Mesendoderm (in vitro differentiated cells): ENCODE measurements around the gene AP1G2.

Experiments used
- DNase-seq: peaks from one replicate; pipeline ENCODE4 v3.0.0; 2013
- H2AK5ac ChIP-seq: 2 replicates; pipeline ENCODE4 v1.6.1; 2013; ENCODE audit warnings: low read length, inconsistent platforms
- H2BK120ac ChIP-seq: 2 replicates; pipeline ENCODE4 v1.6.1; 2013; ENCODE audit warnings: low read depth, mild to moderate bottlenecking, low read length, moderate library complexity, mixed read lengths
- H2BK15ac ChIP-seq: replicated peaks from 2 replicates; pipeline ENCODE4 v1.6.1; 2013; ENCODE audit warnings: low read depth, mild to moderate bottlenecking, moderate library complexity
- H2BK5ac ChIP-seq: 2 replicates; pipeline ENCODE4 v1.6.1; 2013; ENCODE audit warnings: low read length, inconsistent platforms
- H3K18ac ChIP-seq: 2 replicates; pipeline ENCODE4 v1.6.1; 2013; ENCODE audit warnings: mild to moderate bottlenecking, low read length, mixed read lengths
- H3K23ac ChIP-seq: one replicate; pipeline ENCODE4 v1.6.1; 2013; ENCODE audit warnings: low read length
- H3K27ac ChIP-seq: 2 replicates; pipeline ENCODE4 v1.5.1; 2013; ENCODE audit warnings: low read depth, mild to moderate bottlenecking, inconsistent platforms, low read length, moderate library complexity
- H3K27me3 ChIP-seq: 2 replicates; pipeline ENCODE4 v1.6.1; 2013; ENCODE audit warnings: low read length, control low read depth, mild to moderate bottlenecking, inconsistent platforms; ENCODE audit not compliant: insufficient read depth, poor library complexity
- H3K36me3 ChIP-seq: 2 replicates; pipeline ENCODE4 v1.6.1; 2013; ENCODE audit warnings: low read length, inconsistent platforms; ENCODE audit not compliant: control insufficient read depth, insufficient read depth
- H3K4ac ChIP-seq: one replicate; pipeline ENCODE4 v1.6.1; 2013; ENCODE audit warnings: low read depth, mild to moderate bottlenecking, low read length, moderate library complexity
- H3K4me1 ChIP-seq: 2 replicates; pipeline ENCODE4 v1.6.1; 2013; ENCODE audit warnings: low read depth, low read length, inconsistent platforms; ENCODE audit not compliant: control insufficient read depth
- H3K4me2 ChIP-seq: 2 replicates; pipeline ENCODE4 v1.6.1; 2013; ENCODE audit warnings: low read length
- H3K4me3 ChIP-seq: 2 replicates; pipeline ENCODE4 v1.5.1; 2013; ENCODE audit warnings: mild to moderate bottlenecking, low read length
- H3K56ac ChIP-seq: one replicate; pipeline ENCODE4 v1.6.1; 2013; ENCODE audit warnings: low read length
- H3K79me1 ChIP-seq: 2 replicates; pipeline ENCODE4 v1.6.1; 2013; ENCODE audit warnings: low read length, inconsistent platforms
- H3K79me2 ChIP-seq: 2 replicates; pipeline ENCODE4 v1.6.1; 2013; ENCODE audit warnings: mild to moderate bottlenecking, low read length; ENCODE audit not compliant: control insufficient read depth, insufficient read depth
- H3K9ac ChIP-seq: 2 replicates; pipeline ENCODE4 v1.6.1; 2013; ENCODE audit warnings: low read length, inconsistent platforms
- H4K5ac ChIP-seq: one replicate; pipeline ENCODE4 v1.6.1; 2013; ENCODE audit warnings: low read length
- H4K8ac ChIP-seq: one replicate; pipeline ENCODE4 v1.6.1; 2013; ENCODE audit warnings: low read depth, mild to moderate bottlenecking, control low read depth, low read length, moderate library complexity
- WGBS: extraction: QIAGEN DNeasy Blood & Tissue Kit; methylation state at CpG from one replicate; pipeline ENCODE4 v1.1.7; 2013; ENCODE audit warnings: low lambda C conversion rate, missing lambda C conversion rate; ENCODE audit not compliant: insufficient coverage; ENCODE audit errors: extremely low coverage; 5-methylcytosine and 5-hydroxymethylcytosine counted together

Gene AP1G2

GRCh38 chr14:23535943-23536342 lies 31.6 kb downstream of the AP1G2 start:
- Histone ChIP-seq H3K79me1 (no peaks in the 10 kb centered on the region), H3K27me3 (no peaks in the 10 kb centered on the region), H3K4ac (no peak overlapping the region), H3K56ac (peak overlapping the region; percentile 17), H3K4me2 (no peak overlapping the region), H4K8ac (no peak overlapping the region), H4K5ac (no peak overlapping the region), H2AK5ac (no peak overlapping the region), H3K27ac (no peak overlapping the region), H3K9ac (no peak overlapping the region), H3K4me1 (peaks cover 14% of the 10 kb centered on the region), H3K18ac (no peak overlapping the region), H2BK120ac (no peak overlapping the region), H3K23ac (no peak overlapping the region), H3K79me2 (no peaks in the 10 kb centered on the region), H3K36me3 (no peaks in the 10 kb centered on the region), H3K4me3 (no peak overlapping the region), H2BK15ac (no peak overlapping the region), H2BK5ac (no peak overlapping the region)
- WGBS = no CpG with 5 or more reads among the region's 4 CpGs
- DNase-seq = no peak

GRCh38 chr14:23533652-23534435 lies 33.7 kb downstream of the AP1G2 start:
- no peak for DNase-seq
- Histone ChIP-seq H3K36me3 (no peaks in the 10 kb centered on the region), H2BK5ac (no peak overlapping the region), H3K4ac (no peak overlapping the region), H3K56ac (no peak overlapping the region), H3K23ac (no peak overlapping the region), H3K4me3 (no peak overlapping the region), H4K8ac (no peak overlapping the region), H3K27me3 (no peaks in the 10 kb centered on the region), H3K4me1 (peaks cover 8% of the 10 kb centered on the region), H3K79me1 (no peaks in the 10 kb centered on the region), H3K9ac (no peak overlapping the region), H3K18ac (no peak overlapping the region), H4K5ac (no peak overlapping the region), H3K27ac (no peak overlapping the region), H2BK120ac (no peak overlapping the region), H2BK15ac (no peak overlapping the region), H2AK5ac (no peak overlapping the region), H3K4me2 (no peak overlapping the region), H3K79me2 (no peaks in the 10 kb centered on the region)
- WGBS = no CpG with 5 or more reads among the region's 16 CpGs

GRCh38 chr14:23532658-23533057 lies 34.9 kb downstream of the AP1G2 start:
- Histone ChIP-seq H3K79me2 (no peaks in the 10 kb centered on the region), H3K4me3 (no peak overlapping the region), H3K79me1 (no peaks in the 10 kb centered on the region), H3K27me3 (no peaks in the 10 kb centered on the region), H3K4me2 (no peak overlapping the region), H3K9ac (no peak overlapping the region), H3K4me1 (peaks cover 1% of the 10 kb centered on the region), H3K36me3 (no peaks in the 10 kb centered on the region), H2AK5ac (no peak overlapping the region), H3K56ac (no peak overlapping the region), H4K8ac (no peak overlapping the region), H3K27ac (no peak overlapping the region), H2BK120ac (no peak overlapping the region), H2BK15ac (no peak overlapping the region), H3K18ac (no peak overlapping the region), H3K23ac (no peak overlapping the region), H4K5ac (no peak overlapping the region), H2BK5ac (no peak overlapping the region), H3K4ac (no peak overlapping the region)
- DNase-seq = no peak
- WGBS = no CpG with 5 or more reads among the region's 7 CpGs

GRCh38 chr14:23531391-23531790 lies 36.2 kb downstream of the AP1G2 start:
- Histone ChIP-seq H3K79me2 (no peaks in the 10 kb centered on the region), H3K4me3 (no peak overlapping the region), H3K79me1 (no peaks in the 10 kb centered on the region), H4K5ac (no peak overlapping the region), H3K23ac (no peak overlapping the region), H3K56ac (no peak overlapping the region), H4K8ac (no peak overlapping the region), H3K4ac (no peak overlapping the region), H3K18ac (no peak overlapping the region), H3K36me3 (no peaks in the 10 kb centered on the region), H2BK15ac (no peak overlapping the region), H3K27me3 (no peaks in the 10 kb centered on the region), H3K4me1 (no peaks in the 10 kb centered on the region), H3K27ac (no peak overlapping the region), H3K9ac (no peak overlapping the region), H2AK5ac (no peak overlapping the region), H2BK120ac (no peak overlapping the region), H2BK5ac (no peak overlapping the region), H3K4me2 (no peak overlapping the region)
- WGBS = no CpG with 5 or more reads among the region's 12 CpGs
- no peak for DNase-seq

- Histone ChIP-seq H3K56ac (no peak overlapping the region), H4K8ac (no peak overlapping the region), H2AK5ac (no peak overlapping the region), H3K79me1 (no peaks in the 10 kb centered on the region), H2BK5ac (no peak overlapping the region), H3K18ac (no peak overlapping the region), H3K79me2 (no peaks in the 10 kb centered on the region), H3K27me3 (no peaks in the 10 kb centered on the region), H3K4me3 (no peak overlapping the region), H4K5ac (no peak overlapping the region), H3K4me2 (no peak overlapping the region), H2BK15ac (no peak overlapping the region), H2BK120ac (no peak overlapping the region), H3K9ac (no peak overlapping the region), H3K36me3 (no peaks in the 10 kb centered on the region), H3K4ac (no peak overlapping the region), H3K4me1 (no peaks in the 10 kb centered on the region), H3K23ac (no peak overlapping the region), H3K27ac (no peak overlapping the region)
- peak; percentile 23 for DNase-seq
- no CpG with 5 or more reads among the region's 10 CpGs for WGBS
Measured at GRCh38 chr14:23530375-23531055, 37.1 kb downstream of the AP1G2 start.
